Activated CD8-positive, alpha-beta memory T cell treated with anti-CD3 and anti-CD28 coated beads, Interleukin-2, amount 50 U/mL, for 1 hour (primary cell): ENCODE measurements around the gene PRKCQ.
A peak's percentile ranks its signal among the peaks of the same experiment; 100 is the strongest.

Source experiments
- DNase-seq: peaks from one replicate; pipeline ENCODE4 v3.0.0-alpha.2; 2020; ENCODE audit errors: extremely low read depth

The PRKCQ gene

GRCh38 chr10:6567203-6567703 lies 12.8 kb downstream of the PRKCQ start:
- DNase-seq = no peak

GRCh38 chr10:6565588-6565987 lies 14.5 kb downstream of the PRKCQ start:
- DNase-seq = no peak

- no peak for DNase-seq
Observed at GRCh38 chr10:6564367-6564766, 15.7 kb downstream of the PRKCQ start.

DNA sequence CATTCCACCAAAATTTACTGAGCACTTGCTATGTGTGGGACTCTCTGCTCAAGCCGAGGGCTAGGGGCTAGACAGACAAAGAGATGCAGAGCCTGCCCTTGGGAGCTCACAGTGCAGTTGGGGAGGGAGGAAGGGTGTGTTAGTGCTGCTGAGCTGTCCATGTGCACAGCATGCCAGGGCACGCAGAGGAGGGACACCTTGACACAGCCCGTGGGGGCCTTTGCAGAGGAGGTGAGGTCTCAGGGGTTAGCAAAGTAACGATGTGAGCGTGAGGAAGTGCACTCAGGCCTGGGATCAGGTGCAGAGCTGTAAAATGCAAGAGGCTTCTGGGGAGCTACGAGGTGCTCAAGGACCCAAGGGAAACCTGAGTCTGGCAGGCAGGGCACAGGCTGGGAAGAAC lies 16.3 kb downstream of the PRKCQ start:
- no peak for DNase-seq

DNA sequence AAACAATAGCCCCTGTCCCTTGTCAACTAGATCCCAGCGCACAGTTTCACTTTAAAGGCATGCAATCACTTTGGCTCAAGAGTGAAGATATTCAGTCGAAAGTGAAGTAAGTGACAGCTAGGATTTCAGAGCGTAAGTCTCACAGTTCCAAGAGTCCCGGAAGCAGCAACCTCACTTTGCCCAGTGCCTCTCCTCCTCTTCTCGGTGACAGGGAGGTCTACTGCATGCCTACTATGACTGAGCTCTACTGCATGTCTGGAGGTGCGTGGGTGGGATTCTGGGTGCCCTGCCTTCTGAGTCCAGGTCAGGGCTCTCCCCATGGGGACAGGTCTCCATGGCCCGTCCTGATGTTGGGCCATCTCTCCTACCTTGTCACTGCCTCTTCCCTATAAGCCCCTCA lies 17.0 kb downstream of the PRKCQ start:
- no peak for DNase-seq

DNA sequence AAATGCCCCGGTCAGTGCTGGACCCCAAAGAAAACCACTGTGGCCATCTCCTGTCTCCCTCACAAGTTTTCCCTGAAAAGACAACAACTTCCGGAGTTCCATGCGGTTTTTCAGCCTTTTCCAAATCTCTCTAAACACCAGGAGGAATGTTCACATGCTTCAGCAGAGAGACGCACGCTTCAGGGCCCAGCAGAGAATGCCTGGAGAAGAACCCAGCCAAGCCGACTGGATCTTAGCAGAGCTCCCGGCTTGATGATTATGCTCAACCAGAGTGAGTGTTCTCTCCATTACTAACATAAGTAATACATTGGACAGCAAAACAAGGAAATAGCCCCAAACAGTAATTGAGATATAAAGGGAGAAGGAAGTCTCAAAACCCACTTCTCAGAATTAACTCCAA lies 17.9 kb downstream of the PRKCQ start:
- DNase-seq = no peak

DNA sequence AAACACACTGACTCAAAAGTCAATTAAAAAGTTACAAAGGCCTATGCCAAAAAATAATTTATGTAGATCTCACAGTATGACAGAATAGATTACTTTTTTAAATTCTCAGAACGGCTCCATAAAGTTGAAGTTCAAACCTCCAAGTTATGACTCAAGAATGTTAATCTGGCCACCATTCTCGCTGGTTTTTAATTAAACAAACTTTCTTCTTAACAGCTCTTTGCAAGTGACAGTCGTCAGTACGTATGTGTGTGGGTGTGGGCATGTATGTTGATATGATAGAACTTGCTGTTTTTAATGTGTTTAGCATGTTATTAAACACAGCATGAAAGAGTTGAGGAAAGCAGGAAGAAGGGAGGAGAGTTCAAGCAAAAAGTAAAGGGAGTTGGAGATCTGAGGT lies 18.5 kb downstream of the PRKCQ start:
- DNase-seq = no peak

- no peak for DNase-seq
Observed at GRCh38 chr10:6558759-6559461, 21.2 kb downstream of the PRKCQ start.

- DNase-seq = no peak
Observed at GRCh38 chr10:6558272-6558671, 21.8 kb downstream of the PRKCQ start.

GRCh38 chr10:6553937-6554336 lies 26.1 kb downstream of the PRKCQ start:
- no peak for DNase-seq

DNA sequence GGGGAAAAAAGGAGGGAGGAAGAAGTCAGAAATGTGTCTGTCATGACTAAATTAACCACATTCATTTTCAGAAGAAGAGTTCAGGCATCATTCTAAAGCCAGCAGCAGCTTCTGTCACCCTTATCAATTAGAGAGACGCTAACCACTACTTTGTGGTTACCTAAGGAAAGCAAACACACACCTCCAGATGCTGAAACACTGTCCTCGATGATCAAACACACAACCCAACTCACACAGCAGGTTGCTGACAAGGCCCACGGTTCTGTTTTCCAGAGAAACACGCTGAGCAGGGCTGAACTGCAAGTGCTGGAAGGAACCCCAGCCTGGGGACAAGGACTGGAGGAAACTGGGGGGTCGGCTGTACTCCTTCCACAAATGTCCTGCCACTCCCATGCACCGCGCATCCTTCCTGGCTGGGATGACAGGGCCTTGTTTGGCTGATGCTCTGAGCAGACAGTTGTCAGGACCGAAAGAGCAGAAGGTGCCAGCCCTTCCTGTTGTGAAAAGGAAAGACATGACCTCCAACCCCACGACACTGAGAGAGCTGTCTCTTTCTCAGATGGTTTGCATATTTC lies 36.6 kb downstream of the PRKCQ start:
- peak; percentile 40 for DNase-seq

GRCh38 chr10:6542999-6543430 lies 37.1 kb downstream of the PRKCQ start:
- DNase-seq = peak; percentile 36

GRCh38 chr10:6539833-6540232 lies 40.2 kb downstream of the PRKCQ start:
- no peak for DNase-seq

- no peak for DNase-seq
Observed at GRCh38 chr10:6537770-6538169, 42.3 kb downstream of the PRKCQ start.

DNA sequence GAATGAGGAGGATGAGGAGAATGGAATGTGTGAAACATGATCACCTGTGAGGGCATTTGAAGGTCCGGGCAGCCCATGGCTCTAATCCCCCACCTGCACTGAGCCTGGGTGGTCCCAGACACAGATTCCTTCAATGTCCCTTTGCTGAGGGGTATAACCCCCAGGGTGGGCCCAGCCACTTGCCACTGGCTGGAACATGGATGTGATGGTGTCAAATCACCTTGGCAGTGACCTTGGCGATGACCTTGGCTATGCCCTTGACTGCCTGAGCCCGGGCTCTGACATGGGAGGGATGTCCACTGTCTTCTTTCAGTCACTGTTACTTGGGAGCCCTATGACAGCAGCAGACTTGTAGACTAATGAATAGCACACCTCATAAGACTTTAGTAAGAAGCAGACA lies 44.0 kb downstream of the PRKCQ start:
- DNase-seq = no peak

DNA sequence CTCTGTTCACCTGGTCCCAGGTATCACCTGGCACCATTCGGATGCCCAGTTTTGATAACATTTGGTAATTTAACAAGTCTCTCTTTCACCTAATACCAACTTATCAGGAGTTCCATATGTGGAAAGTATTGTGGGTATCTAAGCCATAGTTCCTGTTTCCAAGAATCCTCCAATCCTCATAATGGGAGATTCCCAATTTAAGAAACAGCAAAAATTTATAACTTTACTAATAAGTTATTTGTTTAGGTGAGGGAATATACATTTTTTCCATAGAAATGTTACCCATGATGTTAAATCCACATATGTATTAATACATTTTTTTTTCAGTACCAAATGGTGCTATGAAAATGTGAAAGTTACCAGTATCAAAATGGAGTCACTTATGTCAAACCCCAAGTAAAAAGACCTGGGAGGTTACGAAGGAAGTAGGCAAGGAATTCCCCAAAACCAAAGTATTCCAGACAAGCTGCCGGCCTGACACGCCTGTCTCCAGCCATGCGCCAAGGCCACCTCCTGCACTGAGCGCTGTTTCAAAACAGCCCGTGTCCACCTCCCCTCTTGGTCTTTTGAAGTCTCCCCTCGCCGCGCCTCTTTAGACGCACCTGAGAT lies 44.8 kb downstream of the PRKCQ start:
- no peak for DNase-seq

DNA sequence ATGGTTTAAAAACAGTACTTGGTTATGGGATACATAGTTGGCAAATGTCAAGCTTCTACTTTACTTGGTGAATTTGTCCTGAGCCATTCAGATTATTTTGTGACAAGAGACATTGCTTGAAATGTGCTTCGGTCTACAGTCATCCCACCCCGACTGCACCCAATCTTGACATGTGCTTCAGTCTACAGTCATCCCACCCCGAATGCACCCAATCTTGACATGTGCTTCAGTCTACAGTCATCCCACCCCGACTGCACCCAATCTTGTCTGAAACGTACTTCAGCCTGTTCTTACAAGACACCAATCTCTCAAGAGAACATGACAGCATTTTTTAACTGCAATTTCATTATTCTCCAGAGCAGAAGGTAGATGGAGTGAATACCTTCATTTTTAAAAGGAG lies 47.8 kb downstream of the PRKCQ start:
- no peak for DNase-seq

- DNase-seq = no peak
Observed at GRCh38 chr10:6530966-6531365, 49.1 kb downstream of the PRKCQ start.

DNA sequence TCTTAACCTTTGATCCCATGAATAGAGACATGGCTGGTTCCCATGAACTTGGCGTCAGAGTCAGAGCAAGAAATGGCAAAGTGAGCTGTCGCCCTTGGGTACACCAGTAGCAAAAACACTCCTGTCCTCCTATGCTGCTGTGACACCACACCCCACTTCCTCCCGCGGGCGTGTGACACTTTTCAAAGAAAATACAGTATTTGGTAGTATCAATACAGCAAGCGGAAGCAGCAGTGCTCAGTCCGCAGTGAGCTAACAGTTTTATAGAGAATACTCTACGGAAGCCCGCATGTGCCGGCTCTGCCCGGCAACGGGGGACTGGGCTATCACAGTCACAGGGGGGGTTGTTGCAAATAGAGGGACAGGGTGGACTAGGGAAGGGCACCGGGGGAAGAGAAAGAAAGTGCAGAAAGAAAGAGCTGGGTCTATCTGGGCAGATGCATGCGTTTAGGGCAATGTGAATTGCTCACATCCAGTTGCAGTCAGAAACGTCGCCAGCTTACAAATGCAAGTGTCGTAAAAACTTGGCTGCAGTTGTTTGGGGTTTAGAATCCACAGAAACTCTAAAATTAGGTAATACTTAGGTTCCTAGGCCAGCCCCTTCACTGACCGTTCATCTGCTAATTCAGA lies 49.8 kb downstream of the PRKCQ start:
- peak; percentile 34 for DNase-seq

DNA sequence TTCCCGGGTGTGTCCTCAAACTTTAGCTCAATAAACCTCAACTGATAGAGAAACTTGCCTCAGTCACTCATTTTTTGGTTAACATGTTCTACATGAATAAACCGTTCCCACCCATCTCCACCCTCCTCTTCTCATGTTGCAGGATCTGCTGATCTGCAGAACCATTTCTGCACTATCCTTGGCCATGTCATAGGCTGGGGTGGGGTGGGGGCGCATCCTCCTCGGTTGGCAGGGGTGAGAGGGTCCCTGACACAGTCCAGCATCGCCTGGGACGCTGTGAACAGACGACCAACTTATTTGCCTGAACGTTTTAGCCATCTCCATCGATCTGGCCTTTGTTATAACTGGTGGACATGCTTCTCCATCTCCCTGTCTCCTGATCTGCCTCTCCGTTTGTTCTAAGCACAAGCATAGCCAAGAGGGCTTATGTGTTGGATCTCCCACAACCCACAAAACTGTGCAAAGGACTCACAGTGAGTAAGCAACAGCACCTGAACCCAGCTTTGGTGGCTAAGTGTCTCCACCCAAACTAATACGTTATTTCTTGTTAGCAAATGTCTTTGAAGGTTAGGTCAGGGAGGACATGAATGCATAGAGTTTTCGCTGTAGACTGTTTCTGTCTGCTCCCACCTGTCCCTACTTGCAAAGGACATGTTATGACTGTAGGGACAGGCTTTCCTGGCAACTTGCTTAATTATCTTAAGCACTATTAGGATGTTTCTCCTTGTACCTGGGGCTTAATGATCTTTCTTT lies 51.7 kb downstream of the PRKCQ start:
- no peak for DNase-seq

GRCh38 chr10:6525599-6526165 lies 54.4 kb downstream of the PRKCQ start:
- no peak for DNase-seq

DNA sequence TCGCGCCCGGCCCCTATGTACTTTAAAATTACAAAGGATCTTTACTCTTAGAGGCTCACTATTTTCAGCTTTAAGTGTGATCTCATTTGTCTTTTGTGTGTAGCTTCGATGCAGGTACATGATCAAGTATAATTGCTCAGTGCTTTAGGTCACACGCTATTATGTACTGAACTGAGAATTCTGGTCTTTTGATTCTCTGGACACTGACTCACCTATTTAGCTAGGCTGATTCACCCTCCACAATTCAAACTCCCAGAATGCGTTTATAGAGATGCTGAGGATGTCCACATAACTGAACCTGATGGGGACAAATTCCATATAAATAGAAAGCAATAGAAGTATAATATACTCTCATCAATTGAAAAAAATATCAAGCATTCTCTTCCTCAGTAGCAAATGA lies 57.8 kb downstream of the PRKCQ start:
- no peak for DNase-seq
